Testis (tissue), 3 donors: ENCODE measurements around the gene CROCC2. TPM values are rescaled to one million over a fixed set of nuclear protein-coding genes. Genes with fewer than 3 reads are reported as not detected.

Source experiments
- DNase-seq: peaks from one replicate; pipeline ENCODE4 v3.0.0-alpha.2; 2019
- H3K27ac ChIP-seq, 2 donors: fragments of 200-600 bp; sonication (generic); one replicate each; pipeline ENCODE4 v1.5.1; 2019
- H3K27me3 ChIP-seq: fragments of 200-600 bp; sonication (generic); one replicate; pipeline ENCODE4 v1.5.1; 2019
- H3K36me3 ChIP-seq: fragments of 200-600 bp; sonication (generic); one replicate; pipeline ENCODE4 v1.5.1; 2017; ENCODE audit warnings: low read depth; ENCODE audit errors: missing control alignments
- H3K4me1 ChIP-seq: fragments of 200-600 bp; sonication (generic); one replicate; pipeline ENCODE4 v1.5.1; 2019
- H3K4me3 ChIP-seq, 2 donors: fragments of 200-600 bp; sonication (generic); one replicate each; pipeline ENCODE4 v1.5.1; 2017 to 2019
- H3K9me3 ChIP-seq: fragments of 200-600 bp; sonication (generic); one replicate; pipeline ENCODE4 v1.5.1; 2017
- CTCF ChIP-seq, 3 experiments: fragments of 450-650 bp in 2 of 3; fragments of 200-600 bp in 1 of 3; sonication (generic) in 1 of 3; IDR thresholded peaks; one replicate each; pipeline ENCODE4 v1.5.1; 2016 to 2019; ENCODE audit warnings: antibody characterized with exemption in 3 of 3, mild to moderate bottlenecking in 2 of 3, moderate library complexity in 1 of 3
- POLR2A ChIP-seq: fragments of 450-650 bp; IDR thresholded peaks from one replicate; pipeline ENCODE4 v1.6.1; 2017; ENCODE audit warnings: antibody characterized with exemption, mild to moderate bottlenecking, moderate library complexity
- WGBS, 2 donors: methylation state at CpG; one replicate each; pipeline ENCODE4 v1.1.5; 2018; 5-methylcytosine and 5-hydroxymethylcytosine counted together
- intact Hi-C: fragments of 100-400 bp; cut with DNase I; formaldehyde crosslinking; loops from one replicate; pipeline ENCODE4 v1.15.1; 2023; ENCODE audit warnings: low total_unique reads
- polyA plus RNA-seq: library from polyadenylated mRNA; stranded (reverse); fragments of 350-450 nt; fragmentation: Illumina TruSeq; extraction: RNeasy Lipid Tissue Mini Kit (QIAGEN cat#74804); gene quantifications from one replicate; pipeline ENCODE4 v1.2.3, GENCODE V29; 2014; ENCODE audit warnings: low read depth, low replicate concordance; ENCODE audit not compliant: insufficient read depth
- total RNA-seq, 2 donors: library from RNA; depleted of rRNA; stranded (reverse); fragments of >200 nt; gene quantifications; one replicate each; pipeline ENCODE4 v1.2.3, GENCODE V29; 2016

Gene CROCC2
- total and polyA plus RNA-seq, 3 donors from 2014 or later, result 0.43 to 0.55 (median 0.51) TPM

GRCh38 chr2:240873098-240873788, 32.9 kb upstream of the CROCC2 start:
- TF ChIP-seq POLR2A (no peak), CTCF (IDR thresholded peaks at IDR 0.05) (no peak)
- intact Hi-C loops, result no loop called here

GRCh38 chr2:240873805-240874714, 32.1 kb upstream of the CROCC2 start:
- H3K36me3 ChIP-seq, result no peaks in the 10 kb centered on the region
- intact Hi-C loops, result no loop called here
- H3K4me3 ChIP-seq, result no peak overlapping the region
- TF ChIP-seq POLR2A (no peak), CTCF (IDR thresholded peaks at IDR 0.05) (no peak)
- H3K4me1 ChIP-seq, result peaks cover 10% of the 10 kb centered on the region
- H3K27ac ChIP-seq, result no peak overlapping the region
- WGBS, 2 donors, result 66 to 69% methylated on average over 16 to 29 of the region's 33 CpGs
- H3K9me3 ChIP-seq, result no peaks in the 10 kb centered on the region
- H3K27me3 ChIP-seq, result no peaks in the 10 kb centered on the region
- peak; percentile 23 for DNase-seq

More at GRCh38 chr2:240873098-240873788, 32.9 kb upstream of the CROCC2 start:
- DNase-seq, result no peak
- WGBS, 2 donors, result 89 to 92% methylated on average over 3 to 20 of the region's 21 CpGs
- Histone ChIP-seq H3K4me1 (peaks cover 10% of the 10 kb centered on the region), H3K27ac (no peak overlapping the region), H3K27me3 (no peaks in the 10 kb centered on the region), H3K4me3 (no peak overlapping the region), H3K9me3 (no peaks in the 10 kb centered on the region), H3K36me3 (no peaks in the 10 kb centered on the region)

GRCh38 chr2:240874715-240875227, 31.4 kb upstream of the CROCC2 start:
- TF ChIP-seq CTCF (IDR thresholded peaks at IDR 0.05) (no peak), POLR2A (no peak)
- Histone ChIP-seq H3K4me1 (peaks cover 10% of the 10 kb centered on the region), H3K9me3 (no peaks in the 10 kb centered on the region), H3K36me3 (no peaks in the 10 kb centered on the region), H3K27ac (no peak overlapping the region), H3K4me3 (no peak overlapping the region), H3K27me3 (no peaks in the 10 kb centered on the region)
- WGBS, 2 donors, result 66 to 82% methylated on average over 5 to 9 of the region's 12 CpGs
- intact Hi-C loops, result no loop called here
- no peak for DNase-seq

- no peak for DNase-seq
- no peaks in the 10 kb centered on the region for H3K27me3 ChIP-seq
- no peaks in the 10 kb centered on the region for H3K36me3 ChIP-seq
- H3K9me3 ChIP-seq, result no peaks in the 10 kb centered on the region
- TF ChIP-seq CTCF (IDR thresholded peaks at IDR 0.05) (no peak), POLR2A (no peak)
- H3K4me1 ChIP-seq, result peaks cover 10% of the 10 kb centered on the region
- intact Hi-C loops, result no loop called here
- no peak overlapping the region for H3K4me3 ChIP-seq
- 93 to 94% methylated on average over 21 to 22 of the region's 22 CpGs for WGBS, 2 donors
- H3K27ac ChIP-seq, result no peak overlapping the region
Measured at GRCh38 chr2:240875228-240876034, 30.7 kb upstream of the CROCC2 start.
